ENCODE results near the gene CFAP298.

The CFAP298 gene

GRCh38 chr21:32648165-32648564, 36.0 kb upstream of the CFAP298 start:
- POLR2A ChIA-PET = no interaction called here
- H3K4me3 ChIP-seq (ENCODE audit: low read depth, low read length) = no peak overlapping the region
- no peak overlapping the region for H3K27ac ChIP-seq (ENCODE audit: extremely low read depth, low read depth, low read length)
- TF ChIP-seq, protein P1, sequence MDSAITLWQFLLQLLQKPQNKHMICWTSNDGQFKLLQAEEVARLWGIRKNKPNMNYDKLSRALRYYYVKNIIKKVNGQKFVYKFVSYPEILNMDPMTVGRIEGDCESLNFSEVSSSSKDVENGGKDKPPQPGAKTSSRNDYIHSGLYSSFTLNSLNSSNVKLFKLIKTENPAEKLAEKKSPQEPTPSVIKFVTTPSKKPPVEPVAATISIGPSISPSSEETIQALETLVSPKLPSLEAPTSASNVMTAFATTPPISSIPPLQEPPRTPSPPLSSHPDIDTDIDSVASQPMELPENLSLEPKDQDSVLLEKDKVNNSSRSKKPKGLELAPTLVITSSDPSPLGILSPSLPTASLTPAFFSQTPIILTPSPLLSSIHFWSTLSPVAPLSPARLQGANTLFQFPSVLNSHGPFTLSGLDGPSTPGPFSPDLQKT (IDR thresholded peaks at IDR 0.05; ENCODE audit: borderline replicate concordance, low read depth, low read length) = no peak
- no peak for TF ChIP-seq RBAK (tag by site-specific recombination; IDR thresholded peaks at IDR 0.05)
- TF ChIP-seq ZNF398 (tag by site-specific recombination; IDR thresholded peaks at IDR 0.05) = no peak
- TF ChIP-seq ZNF391 (tag by site-specific recombination; IDR thresholded peaks at IDR 0.05; ENCODE audit: borderline replicate concordance, low read depth) = no peak
- no peak for TF ChIP-seq YY2 (tag by site-specific recombination; IDR thresholded peaks at IDR 0.05)
- TF ChIP-seq, protein P2, sequence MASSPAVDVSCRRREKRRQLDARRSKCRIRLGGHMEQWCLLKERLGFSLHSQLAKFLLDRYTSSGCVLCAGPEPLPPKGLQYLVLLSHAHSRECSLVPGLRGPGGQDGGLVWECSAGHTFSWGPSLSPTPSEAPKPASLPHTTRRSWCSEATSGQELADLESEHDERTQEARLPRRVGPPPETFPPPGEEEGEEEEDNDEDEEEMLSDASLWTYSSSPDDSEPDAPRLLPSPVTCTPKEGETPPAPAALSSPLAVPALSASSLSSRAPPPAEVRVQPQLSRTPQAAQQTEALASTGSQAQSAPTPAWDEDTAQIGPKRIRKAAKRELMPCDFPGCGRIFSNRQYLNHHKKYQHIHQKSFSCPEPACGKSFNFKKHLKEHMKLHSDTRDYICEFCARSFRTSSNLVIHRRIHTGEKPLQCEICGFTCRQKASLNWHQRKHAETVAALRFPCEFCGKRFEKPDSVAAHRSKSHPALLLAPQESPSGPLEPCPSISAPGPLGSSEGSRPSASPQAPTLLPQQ (tag by site-specific recombination; IDR thresholded peaks at IDR 0.05) = peak; percentile 44; the same call in 1 of the 2 replicates
- TF ChIP-seq WT1 (tag by site-specific recombination; IDR thresholded peaks at IDR 0.05) = 0 out of 2 replicates have a peak, but pooled peaks have one; percentile 30
- peak; percentile 84 for TF ChIP-seq ZNF629 (tag by site-specific recombination; IDR thresholded peaks at IDR 0.05)
- TF ChIP-seq ZNF2 (tag by site-specific recombination; IDR thresholded peaks at IDR 0.05) = no peak
- peak; percentile 84 for TF ChIP-seq ZNF639 (tag by site-specific recombination; IDR thresholded peaks at IDR 0.05)
- TF ChIP-seq ZNF513 (tag by site-specific recombination; IDR thresholded peaks at IDR 0.05) = no peak
- TF ChIP-seq HOXA7 (CRISPR knock-in tag; IDR thresholded peaks at IDR 0.05; ENCODE audit: borderline replicate concordance) = no peak
- TF ChIP-seq ZNF48 (tag by site-specific recombination; IDR thresholded peaks at IDR 0.05) = 0 out of 2 replicates have a peak, but pooled peaks have one; percentile 53
- TF ChIP-seq REPIN1 (tag by site-specific recombination; IDR thresholded peaks at IDR 0.05; ENCODE audit: low read depth) = no peak
- TF ChIP-seq ZNF785 (tag by site-specific recombination; IDR thresholded peaks at IDR 0.05) = no peak
- TF ChIP-seq ZNF394 (tag by site-specific recombination; IDR thresholded peaks at IDR 0.05; ENCODE audit: borderline replicate concordance) = peak; percentile 42; the same call in 1 of the 2 replicates
- TF ChIP-seq ZBTB21 (tag by site-specific recombination; IDR thresholded peaks at IDR 0.05) = peak; percentile 54; the same call in 1 of the 2 replicates
- peak; percentile 21; the same call in 1 of the 2 replicates for TF ChIP-seq SP7 (tag by site-specific recombination; IDR thresholded peaks at IDR 0.05)
- TF ChIP-seq ZNF175 (tag by site-specific recombination; IDR thresholded peaks at IDR 0.05) = no peak
- TF ChIP-seq ZNF670 (tag by site-specific recombination; IDR thresholded peaks at IDR 0.05; ENCODE audit: low read depth) = no peak
- peak; percentile 44; the same call in 1 of the 2 replicates for TF ChIP-seq ZBTB17 (tag by site-specific recombination; IDR thresholded peaks at IDR 0.05)
- no peak for TF ChIP-seq ZSCAN23 (tag by site-specific recombination; IDR thresholded peaks at IDR 0.05)
- TF ChIP-seq ZNF76 (tag by site-specific recombination; IDR thresholded peaks at IDR 0.05; ENCODE audit: borderline replicate concordance, low read depth) = no peak
- TF ChIP-seq ZNF214 (tag by site-specific recombination; IDR thresholded peaks at IDR 0.05; ENCODE audit: borderline replicate concordance) = no peak
- TF ChIP-seq ZNF416 (tag by site-specific recombination; IDR thresholded peaks at IDR 0.05) = no peak
- peak; percentile 32; the same call in 1 of the 2 replicates for TF ChIP-seq KLF8 (tag by site-specific recombination; IDR thresholded peaks at IDR 0.05)
- TF ChIP-seq TCF7L2 (IDR thresholded peaks at IDR 0.05; ENCODE audit: borderline replicate concordance, low read depth, low read length) = no peak
- TF ChIP-seq PRDM1 (tag by site-specific recombination; IDR thresholded peaks at IDR 0.05) = peak; percentile 87
- no peak for TF ChIP-seq ZNF174 (tag by site-specific recombination; IDR thresholded peaks at IDR 0.05)
- peak; percentile 45; the same call in 1 of the 2 replicates for TF ChIP-seq ZNF600 (tag by site-specific recombination; IDR thresholded peaks at IDR 0.05)
- no peak for TF ChIP-seq ZNF501 (tag by site-specific recombination; IDR thresholded peaks at IDR 0.05)
- H3K36me3 ChIP-seq (ENCODE audit: control insufficient read depth in 2 of 2, insufficient read depth in 1 of 2, low read length in 2 of 2) = peaks cover 12 to 22% of the 10 kb centered on the region in 2 experiments
- no peaks in the 10 kb centered on the region for H3K9me3 ChIP-seq (ENCODE audit: control insufficient read depth, insufficient read depth, low read depth, low read length)
- CTCF ChIA-PET = interaction anchor here (0.7 to 1.6 kb wide), 3 partner anchors 123 to 185 kb away, joined by 3 to 7 read pairs (median 3); partner anchors contain the start of gene PAXBP1
- no peaks in the 10 kb centered on the region for H3K4me1 ChIP-seq (ENCODE audit: control insufficient read depth, insufficient read depth, low read length)
